Sigmoid colon (tissue), 7 donors: ENCODE measurements around the gene TTC33. TPM values are rescaled to one million over a fixed set of nuclear protein-coding genes. Genes with fewer than 3 reads are reported as not detected.
"Not testable (repeated sequence)": the region's sequence is repeated elsewhere in the genome, so short reads cannot be mapped to it uniquely, and the experiment has no call there.

Source experiments
- DNase-seq: peaks from one replicate; pipeline ENCODE4 v3.0.0-alpha.2; 2019
- H3K27ac ChIP-seq, 4 donors: fragments of 200-600 bp; sonication (generic); one replicate each; pipeline ENCODE4 v1.5.1; 2016 to 2019; ENCODE audit warnings: mild to moderate bottlenecking in 1 of 4
- H3K27me3 ChIP-seq, 3 donors: fragments of 200-600 bp; sonication (generic); one replicate each; pipeline ENCODE4 v1.5.1; 2019; ENCODE audit warnings: mild to moderate bottlenecking in 1 of 3
- H3K36me3 ChIP-seq, 4 donors: fragments of 200-600 bp; sonication (generic); one replicate each; pipeline ENCODE4 v1.5.1; 2016 to 2019
- H3K4me1 ChIP-seq, 4 donors: fragments of 200-600 bp; sonication (generic); one replicate each; pipeline ENCODE4 v1.5.1; 2017 to 2019
- H3K4me3 ChIP-seq, 4 donors: fragments of 200-600 bp; sonication (generic); one replicate each; pipeline ENCODE4 v1.5.1; 2017 to 2019; ENCODE audit warnings: mild to moderate bottlenecking in 2 of 4, moderate library complexity in 1 of 4
- H3K9me3 ChIP-seq, 4 donors: fragments of 200-600 bp in 3 of 4; sonication (generic) in 3 of 4; one replicate each; pipeline versions ENCODE4 v1.5.1 to v1.6.1; 2013 to 2019
- CTCF ChIP-seq, 4 experiments: fragments of 450-650 bp in 3 of 4; fragments of 200-600 bp in 1 of 4; IDR thresholded peaks; one replicate each; pipeline ENCODE4 v1.5.1; 2016 to 2019; ENCODE audit warnings: antibody characterized with exemption in 4 of 4, mild to moderate bottlenecking in 3 of 4, moderate library complexity in 2 of 4
- EP300 ChIP-seq, 4 donors: sonication (generic); formaldehyde crosslinking; IDR thresholded peaks; one replicate each; pipeline ENCODE4 v1.6.1; 2017; ENCODE audit warnings: antibody characterized with exemption in 4 of 4
- POLR2A ChIP-seq, 2 donors: fragments of 450-650 bp; IDR thresholded peaks; one replicate each; pipeline ENCODE4 v1.6.1; 2016; ENCODE audit warnings: antibody characterized with exemption in 2 of 2, mild to moderate bottlenecking in 2 of 2, moderate library complexity in 2 of 2
- POLR2AphosphoS5 ChIP-seq, 4 donors: sonication (generic); formaldehyde crosslinking; IDR thresholded peaks; one replicate each; pipeline ENCODE4 v1.6.1; 2017; ENCODE audit warnings: antibody characterized with exemption in 4 of 4
- WGBS, 2 donors: extraction: QIAGEN DNeasy Blood & Tissue Kit; methylation state at CpG; one replicate each; pipeline ENCODE4 v1.1.7; 2013; 5-methylcytosine and 5-hydroxymethylcytosine counted together
- intact Hi-C: fragments of 100-400 bp; cut with DNase I; formaldehyde crosslinking; loops from one replicate; pipeline ENCODE4 v1.15.1; 2023
- polyA plus RNA-seq, 3 donors: library from polyadenylated mRNA; stranded (reverse); fragments of 200-250 nt; gene quantifications; one replicate each; pipeline ENCODE4 v1.2.3, GENCODE V29; 2013
- total RNA-seq, 4 donors: library from RNA; depleted of rRNA; stranded (reverse); fragments of >200 nt; gene quantifications; one replicate each; pipeline ENCODE4 v1.1.0, GENCODE V29; 2016
- donor health status: healthy with polysubstance abuse.
- donor health status: Bipolar disorder and iron deficiency.
- donor health status: healthy.

Gene TTC33
- total and polyA plus RNA-seq, 7 donors: 6.6 to 33.2 (median 18.0) TPM

- WGBS, 2 donors: 90 to 95% methylated on average over 3 of the region's 3 CpGs
These were observed 104.6 kb downstream of the TTC33 start for GRCh38 chr5:40651201-40651600.

DNA sequence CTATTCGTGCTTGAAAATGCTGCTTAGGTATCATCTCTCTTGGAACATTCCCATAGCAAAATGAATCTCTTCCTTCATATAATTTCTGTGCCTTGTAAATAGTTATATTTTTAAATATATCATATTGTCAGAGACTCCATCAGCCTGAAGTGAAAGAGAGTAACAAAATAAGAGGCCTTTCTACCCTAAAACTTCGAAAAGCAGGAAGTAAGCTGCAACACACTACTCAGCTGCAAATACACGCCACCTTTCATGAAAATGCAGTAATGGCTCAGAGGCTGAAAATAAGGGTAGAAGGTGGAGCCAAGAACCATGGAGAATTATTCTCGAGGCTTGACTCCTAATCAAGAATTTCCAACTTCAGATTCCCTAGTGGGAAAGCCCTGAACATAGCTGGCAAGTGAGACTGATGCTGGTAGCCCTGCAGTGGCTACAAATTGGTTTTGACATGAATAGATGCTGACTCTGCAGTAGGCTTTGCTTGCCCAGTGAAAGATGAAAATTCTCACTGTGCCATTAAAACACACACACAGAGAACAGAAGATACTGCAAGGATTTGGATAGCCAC, 106.2 kb downstream of the TTC33 start:
- no peaks in the 10 kb centered on the region for H3K4me1 ChIP-seq
- WGBS, 2 donors: 55 to 75% methylated on average over 4 of the region's 4 CpGs
- H3K36me3 ChIP-seq: no peaks in the 10 kb centered on the region
- no peak for DNase-seq
- TF ChIP-seq POLR2A (IDR thresholded peaks at IDR 0.05) (no peak), CTCF (IDR thresholded peaks at IDR 0.05) (no peak), POLR2AphosphoS5 (IDR thresholded peaks at IDR 0.05) (no peak), EP300 (IDR thresholded peaks at IDR 0.05) (no peak)
- intact Hi-C loops: no loop called here
- no peak overlapping the region for H3K27ac ChIP-seq
- H3K4me3 ChIP-seq: no peak overlapping the region
- no peaks in the 10 kb centered on the region for H3K9me3 ChIP-seq
- H3K27me3 ChIP-seq: no peaks in the 10 kb centered on the region

More at GRCh38 chr5:40651201-40651600, 104.6 kb downstream of the TTC33 start:
- Histone ChIP-seq H3K4me1 (no peaks in the 10 kb centered on the region), H3K27me3 (no peaks in the 10 kb centered on the region), H3K4me3 (no peak overlapping the region), H3K27ac (no peak overlapping the region), H3K36me3 (no peaks in the 10 kb centered on the region), H3K9me3 (no peaks in the 10 kb centered on the region)
- DNase-seq: no peak
- intact Hi-C loops: no loop called here
- TF ChIP-seq POLR2A (IDR thresholded peaks at IDR 0.05) (no peak), EP300 (IDR thresholded peaks at IDR 0.05) (no peak), CTCF (IDR thresholded peaks at IDR 0.05) (no peak), POLR2AphosphoS5 (IDR thresholded peaks at IDR 0.05) (no peak)

- WGBS, 2 donors: 95 to 98% methylated on average over 1 of the region's 1 CpG
These were observed 107.6 kb downstream of the TTC33 start for GRCh38 chr5:40648150-40648549.

DNA sequence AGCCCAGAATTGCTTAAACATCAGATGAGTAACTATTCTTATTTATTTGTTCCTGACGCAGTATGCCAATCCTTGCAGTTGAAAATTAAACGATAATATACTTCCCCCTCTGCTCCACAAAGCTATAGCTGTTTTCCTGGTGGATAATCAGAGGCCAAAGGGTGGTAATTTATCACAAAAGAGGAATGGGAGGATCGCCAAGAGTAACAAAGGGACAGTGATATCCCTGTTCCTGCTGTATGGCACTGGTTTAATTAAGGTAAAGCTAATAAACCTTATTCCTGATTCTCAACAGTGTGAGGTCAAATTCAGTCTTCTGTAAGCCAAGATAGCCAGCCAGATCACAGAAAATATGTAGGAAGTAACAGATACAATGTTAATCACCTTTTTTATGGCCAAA, 109.5 kb downstream of the TTC33 start:
- no peaks in the 10 kb centered on the region for H3K4me1 ChIP-seq

More at GRCh38 chr5:40648150-40648549, 107.6 kb downstream of the TTC33 start:
- H3K27me3 ChIP-seq: no peaks in the 10 kb centered on the region
- no peak for DNase-seq
- no peaks in the 10 kb centered on the region for H3K36me3 ChIP-seq
- no peaks in the 10 kb centered on the region for H3K4me1 ChIP-seq
- H3K9me3 ChIP-seq: no peaks in the 10 kb centered on the region
- intact Hi-C loops: no loop called here
- TF ChIP-seq CTCF (IDR thresholded peaks at IDR 0.05) (no peak), POLR2AphosphoS5 (IDR thresholded peaks at IDR 0.05) (no peak), POLR2A (IDR thresholded peaks at IDR 0.05) (no peak), EP300 (IDR thresholded peaks at IDR 0.05) (no peak)
- H3K4me3 ChIP-seq: no peak overlapping the region
- H3K27ac ChIP-seq: no peak overlapping the region

GRCh38 chr5:40639531-40639930, 116.2 kb downstream of the TTC33 start:
- H3K27me3 ChIP-seq, H3K4me1 ChIP-seq, H3K27ac ChIP-seq, DNase-seq, H3K9me3 ChIP-seq, intact Hi-C loops, H3K36me3 ChIP-seq, H3K4me3 ChIP-seq: not testable (repeated sequence)
- 94 to 98% methylated on average over 1 of the region's 1 CpG for WGBS, 2 donors

More for the DNA sequence above, 109.5 kb downstream of the TTC33 start:
- no peaks in the 10 kb centered on the region for H3K27me3 ChIP-seq
- H3K4me3 ChIP-seq: no peak overlapping the region
- 13 to 66% methylated on average over 3 of the region's 3 CpGs for WGBS, 2 donors
- intact Hi-C loops: no loop called here
- no peaks in the 10 kb centered on the region for H3K9me3 ChIP-seq
- no peaks in the 10 kb centered on the region for H3K36me3 ChIP-seq
- TF ChIP-seq CTCF (IDR thresholded peaks at IDR 0.05): no peak
- TF ChIP-seq POLR2AphosphoS5 (IDR thresholded peaks at IDR 0.05): no peak
- TF ChIP-seq POLR2A (IDR thresholded peaks at IDR 0.05): no peak
- no peak for TF ChIP-seq EP300 (IDR thresholded peaks at IDR 0.05)
- H3K27ac ChIP-seq: no peak overlapping the region
- no peak for DNase-seq
